ENCODE measurements around the gene ORC4.
A peak's percentile ranks its signal among the peaks of the same experiment; 100 is the strongest.

The ORC4 gene

GRCh38 chr2:148020111-148021058 is at the start of gene ORC4:
ORC4 (minus strand) TSS chr2:148020737; CDS start chr2:147975958, 44,779 bp downstream.
- DNase-seq, result peak; percentile 96

GRCh38 chr2:148067801-148068200 is 47.3 kb upstream of the ORC4 start:
- DNase-seq, result peak; percentile 0

- DNase-seq, result no peak
Observed at GRCh38 chr2:148065936-148066335, 45.4 kb upstream of the ORC4 start.

GRCh38 chr2:148063633-148064032 is 43.1 kb upstream of the ORC4 start:
- no peak for DNase-seq

GRCh38 chr2:148058641-148059040 is 38.1 kb upstream of the ORC4 start:
- DNase-seq, result no peak

GRCh38 chr2:148052687-148053086 is 32.1 kb upstream of the ORC4 start:
- peak; percentile 38 for DNase-seq

GRCh38 chr2:148049284-148049683 is 28.7 kb upstream of the ORC4 start:
- DNase-seq, result no peak

GRCh38 chr2:148048475-148049221 is 28.1 kb upstream of the ORC4 start:
- DNase-seq, result no peak

GRCh38 chr2:148046802-148047201 is 26.3 kb upstream of the ORC4 start:
- DNase-seq, result no peak

GRCh38 chr2:148044322-148044721 is 23.8 kb upstream of the ORC4 start:
- DNase-seq, result peak; percentile 6

GRCh38 chr2:148042219-148042618 is 21.7 kb upstream of the ORC4 start:
- DNase-seq, result no peak

GRCh38 chr2:148039783-148040182 is 19.2 kb upstream of the ORC4 start:
- DNase-seq, result no peak

- no peak for DNase-seq
Observed at GRCh38 chr2:148032215-148032614, 11.7 kb upstream of the ORC4 start.

- DNase-seq, result no peak
Observed at GRCh38 chr2:148031152-148031551, 10.6 kb upstream of the ORC4 start.

GRCh38 chr2:148028781-148029180 is 8.2 kb upstream of the ORC4 start:
- DNase-seq, result no peak

- no peak for DNase-seq
Observed at GRCh38 chr2:148027822-148028221, 7.3 kb upstream of the ORC4 start.

- no peak for DNase-seq
Observed at GRCh38 chr2:148026573-148026972, 6.0 kb upstream of the ORC4 start.

GRCh38 chr2:148023861-148024260 is 3.3 kb upstream of the ORC4 start:
- no peak for DNase-seq

- DNase-seq, result no peak
Observed at GRCh38 chr2:148022882-148023281, 2.3 kb upstream of the ORC4 start.

GRCh38 chr2:148022351-148022750 is 1.8 kb upstream of the ORC4 start:
- no peak for DNase-seq

GRCh38 chr2:148021886-148022285 is 1.3 kb upstream of the ORC4 start:
- DNase-seq, result peak; percentile 1

- peak; percentile 44 for DNase-seq
Observed at GRCh38 chr2:148021059-148021861, 723 bp upstream of the ORC4 start, which contains the start of gene MBD5. MBD5 (plus strand) TSS chr2:148021091.

GRCh38 chr2:148014616-148015015 is 5.9 kb downstream of the ORC4 start:
- no peak for DNase-seq
